GM19351 (cell line): ENCODE results near the gene PHEX.

Experiments
- ATAC-seq: cut with Tn5 transposase; IDR thresholded peaks from one replicate; pipeline ENCODE4 v1.9.1; 2021; ENCODE audit warnings: mild to moderate bottlenecking, moderate library complexity; ENCODE audit not compliant: unreplicated experiment

Gene PHEX

GRCh38 chrX:22039541-22039940 lies 7.4 kb downstream of the PHEX start:
- no peak for ATAC-seq

- no peak for ATAC-seq
These were observed 8.1 kb downstream of the PHEX start for GRCh38 chrX:22040184-22040583.

DNA sequence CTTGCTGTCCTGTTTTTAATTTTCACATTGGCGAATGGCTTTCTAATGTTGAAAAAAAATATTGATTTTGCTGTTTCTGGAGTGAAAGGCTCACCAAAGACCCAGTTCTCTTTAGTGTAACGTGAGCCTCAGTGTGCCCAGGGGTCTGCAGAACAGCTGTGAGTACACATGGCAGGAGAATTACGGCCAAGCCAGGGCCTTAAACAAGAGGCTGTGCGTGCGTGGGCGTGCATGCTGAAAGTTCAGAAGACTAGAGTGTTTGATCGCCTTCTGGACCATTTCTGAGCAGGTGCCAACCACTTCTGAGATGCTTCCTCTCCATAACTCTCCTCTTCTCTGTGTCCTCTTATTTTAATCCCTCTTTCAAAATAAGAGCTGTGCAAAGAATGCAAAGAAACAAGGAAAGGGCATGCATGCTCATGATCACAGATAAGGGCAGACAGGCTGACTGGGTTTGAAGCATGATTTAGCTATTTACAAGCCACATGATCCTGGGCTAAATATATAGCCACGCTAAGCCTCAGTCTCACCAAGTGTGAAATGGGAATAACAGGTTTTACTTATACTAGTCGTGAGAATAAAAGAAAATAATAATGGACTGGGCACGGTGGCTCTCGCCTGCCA lies 9.9 kb downstream of the PHEX start:
- ATAC-seq = no peak

GRCh38 chrX:22043872-22044271 lies 11.7 kb downstream of the PHEX start:
- no peak for ATAC-seq

DNA sequence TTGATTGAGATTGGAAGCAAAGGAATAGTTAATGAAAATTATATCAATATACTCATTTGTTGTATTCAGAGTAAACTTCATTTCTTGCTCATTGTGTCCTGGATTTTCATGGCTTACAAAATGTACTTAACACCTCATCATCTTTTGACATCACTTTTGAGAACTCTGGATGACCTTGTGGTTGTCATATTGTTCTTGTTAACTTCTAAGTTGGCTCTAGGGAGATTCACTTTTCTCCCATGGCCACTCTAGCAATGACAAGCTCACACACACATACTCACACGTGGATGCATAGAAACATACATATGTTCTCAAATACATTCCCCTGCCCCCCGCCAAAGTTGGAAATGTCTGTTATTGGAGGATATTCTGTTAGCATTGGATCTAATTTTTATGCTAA lies 15.3 kb downstream of the PHEX start:
- no peak for ATAC-seq

GRCh38 chrX:22053481-22053880 lies 21.4 kb downstream of the PHEX start:
- no peak for ATAC-seq

DNA sequence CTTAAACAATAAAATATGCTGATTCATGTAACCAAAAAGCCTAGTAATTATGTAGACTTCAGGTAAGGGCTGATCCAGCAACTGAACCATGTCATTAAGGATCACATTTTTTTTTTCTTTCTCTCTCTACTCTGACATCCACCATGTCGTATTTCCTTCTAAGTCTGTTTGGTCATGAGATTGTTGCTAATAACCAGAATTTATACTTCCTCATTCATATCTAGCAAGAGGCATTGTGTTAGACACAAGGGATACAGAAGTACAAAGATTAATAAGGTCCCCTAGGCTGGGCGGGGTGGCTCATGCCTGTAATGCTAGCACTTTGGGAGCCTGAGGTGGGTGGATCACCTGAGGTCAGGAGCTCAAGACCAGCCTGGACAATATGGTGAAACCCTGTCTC lies 24.1 kb downstream of the PHEX start:
- no peak for ATAC-seq

- no peak for ATAC-seq
These were observed 25.5 kb downstream of the PHEX start for GRCh38 chrX:22057667-22058066.

DNA sequence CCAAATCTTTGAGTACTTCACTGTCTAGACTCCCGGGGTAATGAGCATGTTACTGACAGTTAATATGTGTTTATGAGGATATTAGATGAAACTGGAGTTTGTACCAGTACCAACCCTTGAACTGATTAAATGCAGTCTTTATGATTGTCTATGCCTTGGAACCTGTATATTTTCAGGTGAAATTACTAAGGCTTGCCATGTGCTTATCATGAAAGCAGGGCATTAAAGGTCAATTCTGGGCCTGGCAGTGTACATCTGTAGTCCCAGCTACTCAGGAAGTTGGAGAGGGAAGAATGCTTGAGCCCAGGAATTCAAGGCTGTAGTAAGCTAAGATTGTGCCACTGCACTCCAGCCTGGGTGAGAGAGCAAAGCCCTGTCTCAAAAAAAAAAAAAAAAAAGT lies 27.6 kb downstream of the PHEX start:
- ATAC-seq = no peak

- peak; percentile 64 for ATAC-seq
These were observed 28.5 kb downstream of the PHEX start for GRCh38 chrX:22060415-22061280.

GRCh38 chrX:22063284-22063683 lies 31.2 kb downstream of the PHEX start:
- peak; percentile 78 for ATAC-seq

DNA sequence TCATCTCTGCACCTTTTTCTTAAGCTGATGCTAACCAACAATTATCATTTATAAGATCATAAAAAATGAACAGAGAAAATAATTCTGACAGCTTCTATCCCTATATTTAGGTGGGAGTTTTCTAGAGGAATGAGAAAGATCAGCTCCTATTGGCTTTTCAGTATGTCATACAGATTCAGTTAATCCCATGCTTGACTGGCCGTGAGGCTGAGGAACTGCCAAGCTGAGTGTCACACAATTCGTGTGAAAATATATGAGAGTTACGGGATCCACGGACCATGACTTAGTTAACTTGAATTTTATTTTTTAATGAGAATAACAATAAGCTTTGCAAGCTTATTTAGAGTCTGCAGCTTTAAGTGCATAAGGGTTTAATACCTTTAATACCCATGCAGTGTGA lies 37.5 kb downstream of the PHEX start:
- ATAC-seq = no peak

DNA sequence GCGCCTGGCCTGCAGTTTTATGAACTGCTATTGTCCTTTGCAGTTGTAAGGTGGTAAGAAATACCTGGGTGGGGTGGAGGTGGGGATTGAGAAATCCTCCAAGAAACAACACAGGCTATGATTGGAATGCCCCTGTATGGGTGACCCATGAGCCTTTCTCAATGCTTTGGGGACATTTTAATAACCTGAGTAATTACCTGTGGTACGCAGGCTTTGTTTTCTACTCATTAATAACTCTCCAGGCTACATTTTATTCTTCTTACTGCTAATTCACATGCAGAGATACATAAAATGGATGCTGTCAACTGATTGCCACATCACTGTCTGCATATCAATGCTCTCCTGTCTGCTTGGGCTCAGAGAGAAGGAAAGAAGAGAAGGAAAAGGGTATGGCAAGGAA lies 41.8 kb downstream of the PHEX start:
- ATAC-seq = no peak

DNA sequence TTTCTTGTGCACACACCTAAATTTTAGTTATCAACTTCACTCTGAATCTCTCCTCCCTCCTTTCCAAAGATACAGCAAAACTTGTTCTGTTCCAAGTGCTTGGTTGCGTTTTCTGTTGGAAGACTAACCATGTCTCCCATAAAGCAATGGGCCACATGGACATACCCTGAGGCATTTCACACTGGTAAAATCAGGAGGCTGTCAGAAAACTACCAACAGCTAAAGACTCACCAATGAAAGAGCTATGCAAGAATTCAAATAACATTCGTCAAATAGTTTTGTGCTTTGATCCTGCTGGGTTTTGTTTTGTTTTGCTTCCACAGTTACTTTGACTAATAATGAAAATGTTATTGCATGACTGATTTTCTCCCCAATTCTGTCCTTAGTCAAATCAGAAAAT lies 46.0 kb downstream of the PHEX start:
- ATAC-seq = no peak

DNA sequence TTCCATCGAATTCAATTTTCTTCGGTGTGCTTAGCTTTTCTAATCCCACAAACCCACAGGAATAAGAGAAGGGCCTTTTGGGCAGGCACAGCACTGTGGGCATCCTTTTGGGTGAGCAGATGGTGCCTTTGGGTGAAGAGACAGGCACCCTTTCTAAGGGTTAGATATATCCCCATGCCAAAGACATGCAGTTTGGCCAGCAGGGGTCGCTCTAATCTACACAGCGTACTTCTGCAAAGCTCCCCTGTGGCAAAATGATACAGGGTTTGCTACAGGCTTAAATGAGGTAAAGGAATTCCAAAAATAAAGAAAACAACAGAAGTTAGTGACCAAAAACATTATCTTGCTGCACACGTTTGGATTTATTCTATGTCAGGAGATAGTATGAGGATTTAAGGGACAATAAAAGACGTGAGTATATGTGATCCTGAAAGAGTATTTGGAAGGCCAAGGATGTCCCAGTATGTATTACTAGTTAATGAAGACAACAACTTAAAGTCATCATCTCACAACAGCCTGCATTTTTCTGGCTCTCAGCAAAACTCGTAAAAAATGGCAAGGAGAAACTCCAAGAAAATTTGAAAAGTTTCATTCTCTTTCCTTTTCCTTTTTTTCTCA lies 49.5 kb downstream of the PHEX start:
- ATAC-seq = peak; percentile 94

DNA sequence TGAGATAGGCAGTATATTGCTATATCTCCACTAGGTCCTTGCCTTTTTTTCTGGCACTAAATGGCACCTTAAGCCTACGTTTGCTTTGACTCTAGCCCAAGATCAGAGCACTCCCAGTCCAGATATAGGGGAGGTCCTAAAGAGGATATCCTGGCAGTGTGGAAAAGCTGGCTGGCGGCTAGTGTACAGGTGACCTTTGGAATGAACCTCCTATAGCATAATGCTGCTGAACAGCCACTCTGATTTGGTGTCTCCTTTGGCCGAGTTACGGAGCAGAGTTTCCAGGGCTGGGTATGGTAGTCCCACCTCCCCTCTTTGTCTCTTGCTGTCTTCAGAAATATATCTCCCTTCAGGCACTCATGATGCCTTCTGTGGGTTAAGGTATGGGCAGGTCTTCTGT lies 53.9 kb downstream of the PHEX start:
- no peak for ATAC-seq

DNA sequence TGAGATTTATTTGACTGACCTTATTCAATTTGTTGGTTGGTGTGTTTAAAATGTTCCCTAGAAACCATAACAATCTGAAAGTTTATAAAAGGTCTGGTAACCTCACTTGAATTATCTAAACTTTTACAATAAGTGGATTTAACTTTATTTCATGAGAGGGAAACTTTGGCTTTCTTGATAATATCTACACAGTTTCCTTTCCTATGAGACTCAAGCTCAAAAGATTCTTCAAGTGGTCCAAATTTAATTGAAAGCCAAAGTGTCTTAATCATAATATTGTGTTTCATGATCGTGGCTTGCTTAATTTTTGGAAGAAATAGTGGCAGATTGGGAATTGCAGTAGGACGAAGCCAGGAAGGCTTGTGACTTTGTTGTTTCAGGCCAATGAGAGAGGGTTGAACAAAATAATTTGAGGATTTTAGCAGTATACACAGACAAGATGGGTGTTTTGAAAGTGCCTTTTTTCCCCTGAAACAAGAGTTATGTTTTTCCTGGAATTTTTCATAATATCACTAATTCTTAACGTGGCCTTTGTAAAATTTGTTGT lies 55.0 kb downstream of the PHEX start:
- no peak for ATAC-seq

- no peak for ATAC-seq
These were observed 56.2 kb downstream of the PHEX start for GRCh38 chrX:22088326-22088725.

DNA sequence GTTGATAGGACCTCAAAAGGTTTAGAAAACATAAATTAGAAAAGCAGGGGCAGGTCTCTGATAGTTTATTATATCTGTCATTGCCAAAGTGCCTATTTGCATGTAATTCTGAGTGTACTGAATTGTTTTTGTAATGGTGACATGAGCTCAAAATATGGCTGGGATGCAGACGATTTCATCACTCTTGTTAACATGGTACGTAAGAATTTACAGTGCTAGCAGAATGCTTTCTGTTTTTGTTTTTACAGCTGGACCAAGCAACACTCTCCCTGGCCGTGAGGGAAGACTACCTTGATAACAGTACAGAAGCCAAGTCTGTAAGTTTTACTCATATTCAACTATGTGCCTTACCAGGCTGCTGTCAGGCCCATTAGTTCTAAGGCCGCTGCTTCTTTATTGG lies 58.1 kb downstream of the PHEX start:
- ATAC-seq = no peak

GRCh38 chrX:22093550-22093949 lies 61.4 kb downstream of the PHEX start:
- no peak for ATAC-seq

GRCh38 chrX:22095286-22095685 lies 63.2 kb downstream of the PHEX start:
- no peak for ATAC-seq

DNA sequence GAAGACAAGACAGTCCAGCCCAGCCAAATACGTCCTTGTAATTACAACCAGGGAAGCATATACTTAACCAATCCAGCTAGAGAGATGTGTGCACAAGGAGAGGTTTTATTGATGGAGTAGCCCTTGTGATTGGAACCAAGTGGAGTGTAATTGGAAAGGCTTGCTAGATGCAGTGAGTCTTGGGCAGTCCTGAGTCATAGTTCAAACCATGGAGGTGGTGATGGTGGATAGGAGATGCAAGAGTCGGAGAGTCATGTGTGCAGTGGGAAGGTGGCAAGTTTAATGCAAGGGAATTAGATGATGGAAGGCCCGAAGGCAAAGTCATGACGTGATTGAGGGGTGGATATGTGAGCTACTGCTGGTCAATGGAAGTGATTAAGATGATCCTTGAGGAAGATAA lies 63.7 kb downstream of the PHEX start:
- ATAC-seq = no peak
